ENCODE measurements around the gene PALLD. TPM values are rescaled to one million over a fixed set of nuclear protein-coding genes. Genes with fewer than 3 reads are reported as not detected.

Gene PALLD
- total RNA-seq, 1 experiment from 2014 or later, result 166 TPM

DNA sequence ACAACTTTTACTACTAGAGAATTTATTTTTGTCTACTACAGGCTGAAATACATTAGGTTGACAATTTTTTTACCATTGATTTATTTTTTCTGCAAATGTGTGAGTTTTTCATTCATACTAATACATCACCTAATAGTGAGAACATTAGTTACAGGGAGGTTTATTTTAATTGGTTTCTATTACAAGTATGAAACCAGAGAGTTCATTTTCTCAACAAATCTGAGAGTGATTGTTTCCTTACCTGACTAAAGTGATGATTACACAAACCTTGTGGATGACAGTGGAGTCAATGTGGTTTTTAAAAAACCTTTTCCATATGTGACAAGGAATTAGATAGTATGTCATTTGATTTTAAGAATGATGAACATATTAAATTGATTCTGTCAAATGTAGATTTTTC is 227.4 kb downstream of the PALLD start:
- intact Hi-C loops (cut with micrococcal nuclease), result no loop called here
- RAD21 ChIA-PET (ENCODE audit: low non-redundant PET in 1 of 2, low total read pairs in 2 of 2, uncharacterized antibody in 2 of 2, unreplicated experiment in 2 of 2), result no interaction called here
- no peak overlapping the region for H2AFZ ChIP-seq (ENCODE audit: low read depth, low read length, poor library complexity, severe bottlenecking)
- TF ChIP-seq, protein P1, sequence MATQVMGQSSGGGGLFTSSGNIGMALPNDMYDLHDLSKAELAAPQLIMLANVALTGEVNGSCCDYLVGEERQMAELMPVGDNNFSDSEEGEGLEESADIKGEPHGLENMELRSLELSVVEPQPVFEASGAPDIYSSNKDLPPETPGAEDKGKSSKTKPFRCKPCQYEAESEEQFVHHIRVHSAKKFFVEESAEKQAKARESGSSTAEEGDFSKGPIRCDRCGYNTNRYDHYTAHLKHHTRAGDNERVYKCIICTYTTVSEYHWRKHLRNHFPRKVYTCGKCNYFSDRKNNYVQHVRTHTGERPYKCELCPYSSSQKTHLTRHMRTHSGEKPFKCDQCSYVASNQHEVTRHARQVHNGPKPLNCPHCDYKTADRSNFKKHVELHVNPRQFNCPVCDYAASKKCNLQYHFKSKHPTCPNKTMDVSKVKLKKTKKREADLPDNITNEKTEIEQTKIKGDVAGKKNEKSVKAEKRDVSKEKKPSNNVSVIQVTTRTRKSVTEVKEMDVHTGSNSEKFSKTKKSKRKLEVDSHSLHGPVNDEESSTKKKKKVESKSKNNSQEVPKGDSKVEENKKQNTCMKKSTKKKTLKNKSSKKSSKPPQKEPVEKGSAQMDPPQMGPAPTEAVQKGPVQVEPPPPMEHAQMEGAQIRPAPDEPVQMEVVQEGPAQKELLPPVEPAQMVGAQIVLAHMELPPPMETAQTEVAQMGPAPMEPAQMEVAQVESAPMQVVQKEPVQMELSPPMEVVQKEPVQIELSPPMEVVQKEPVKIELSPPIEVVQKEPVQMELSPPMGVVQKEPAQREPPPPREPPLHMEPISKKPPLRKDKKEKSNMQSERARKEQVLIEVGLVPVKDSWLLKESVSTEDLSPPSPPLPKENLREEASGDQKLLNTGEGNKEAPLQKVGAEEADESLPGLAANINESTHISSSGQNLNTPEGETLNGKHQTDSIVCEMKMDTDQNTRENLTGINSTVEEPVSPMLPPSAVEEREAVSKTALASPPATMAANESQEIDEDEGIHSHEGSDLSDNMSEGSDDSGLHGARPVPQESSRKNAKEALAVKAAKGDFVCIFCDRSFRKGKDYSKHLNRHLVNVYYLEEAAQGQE (IDR thresholded peaks at IDR 0.05; ENCODE audit: low read depth), result no peak
- no peak for TF ChIP-seq ZFX (IDR thresholded peaks at IDR 0.05)
- TF ChIP-seq, protein P2, sequence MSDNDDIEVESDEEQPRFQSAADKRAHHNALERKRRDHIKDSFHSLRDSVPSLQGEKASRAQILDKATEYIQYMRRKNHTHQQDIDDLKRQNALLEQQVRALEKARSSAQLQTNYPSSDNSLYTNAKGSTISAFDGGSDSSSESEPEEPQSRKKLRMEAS (IDR thresholded peaks at IDR 0.05), result no peak
- no peak for TF ChIP-seq POLR2A (IDR thresholded peaks at IDR 0.05; ENCODE audit: borderline replicate concordance, extremely low read depth, insufficient read depth, insufficient read length)
- TF ChIP-seq, protein P3, sequence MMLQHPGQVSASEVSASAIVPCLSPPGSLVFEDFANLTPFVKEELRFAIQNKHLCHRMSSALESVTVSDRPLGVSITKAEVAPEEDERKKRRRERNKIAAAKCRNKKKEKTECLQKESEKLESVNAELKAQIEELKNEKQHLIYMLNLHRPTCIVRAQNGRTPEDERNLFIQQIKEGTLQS (IDR thresholded peaks at IDR 0.05), result no peak
- TF ChIP-seq CBX3 (IDR thresholded peaks at IDR 0.05; ENCODE audit: low read depth), result no peak
- TF ChIP-seq TCF7L2 (IDR thresholded peaks at IDR 0.05; ENCODE audit: borderline replicate concordance, extremely low read depth, insufficient read depth, insufficient read length), result no peak
- no peak for TF ChIP-seq EZH2 (IDR thresholded peaks at IDR 0.05)
- no peak for TF ChIP-seq SIN3A (IDR thresholded peaks at IDR 0.05; ENCODE audit: low read depth)
- no peak for TF ChIP-seq ELF1 (IDR thresholded peaks at IDR 0.05; ENCODE audit: borderline replicate concordance, low read depth)
- no peak for TF ChIP-seq CEBPB (IDR thresholded peaks at IDR 0.05; ENCODE audit: low read depth)
- TF ChIP-seq EZH2phosphoT487 (IDR thresholded peaks at IDR 0.05; ENCODE audit: borderline replicate concordance), result no peak
- ATAC-seq (no peak), DNase-seq (ENCODE audit: low read depth, low spot score) (no peak)
- H3K4me3 ChIP-seq (replicated peaks in 1 of 2; ENCODE audit: low read depth in 1 of 2, low read length in 2 of 2), result no peak overlapping the region
- no peaks in the 10 kb centered on the region for H3K79me2 ChIP-seq (ENCODE audit: insufficient read depth, low read length)
- no peaks in the 10 kb centered on the region for H3K4me1 ChIP-seq (ENCODE audit: control insufficient read depth in 1 of 2, insufficient read depth in 2 of 2, low read length in 2 of 2)
- H3K9me2 ChIP-seq (ENCODE audit: insufficient read depth), result no peaks in the 10 kb centered on the region
- no TSS peak for BruUV-seq (replicated peaks)
- H3K9me3 ChIP-seq (ENCODE audit: control insufficient read depth in 1 of 2, insufficient read depth in 1 of 2, low read depth in 1 of 2, low read length in 2 of 2), result no peaks in the 10 kb centered on the region
- POLR2A ChIA-PET, result no interaction called here
- CTCF ChIA-PET, result no interaction called here
- H3K4me2 ChIP-seq (ENCODE audit: low read length), result no peak overlapping the region
- no peak overlapping the region for H3K27ac ChIP-seq (ENCODE audit: low read depth, low read length)
- no peaks in the 10 kb centered on the region for H3K27me3 ChIP-seq (ENCODE audit: insufficient read depth, low read length)
- H3K9ac ChIP-seq (ENCODE audit: low read length), result no peak overlapping the region
- no peaks in the 10 kb centered on the region for H4K20me1 ChIP-seq (ENCODE audit: insufficient read depth)
- no peaks in the 10 kb centered on the region for H3K36me3 ChIP-seq (ENCODE audit: control insufficient read depth in 1 of 2, insufficient read depth in 2 of 2, low read length in 2 of 2)
